IPS-15b (cell line): ENCODE data around the gene ENHO.

Experiments used
- H3K27me3 ChIP-seq: one replicate; pipeline ENCODE4 v1.6.1; 2013; ENCODE audit warnings: low read length; ENCODE audit not compliant: control insufficient read depth, insufficient read depth
- H3K36me3 ChIP-seq: one replicate; pipeline ENCODE4 v1.6.1; 2013; ENCODE audit warnings: low read length; ENCODE audit not compliant: control insufficient read depth, insufficient read depth
- H3K4me1 ChIP-seq: one replicate; pipeline ENCODE4 v1.6.1; 2013; ENCODE audit warnings: mild to moderate bottlenecking, low read length; ENCODE audit not compliant: control insufficient read depth, insufficient read depth
- H3K4me3 ChIP-seq: one replicate; pipeline ENCODE4 v1.5.1; 2013; ENCODE audit warnings: low read depth, low read length
- H3K9ac ChIP-seq: one replicate; pipeline ENCODE4 v1.6.1; 2013; ENCODE audit warnings: low read depth, mild to moderate bottlenecking, low read length
- H3K9me3 ChIP-seq: one replicate; pipeline ENCODE4 v1.6.1; 2013; ENCODE audit warnings: mild to moderate bottlenecking, low read length; ENCODE audit not compliant: control insufficient read depth, insufficient read depth

ENHO gene

GRCh38 chr9:34554211-34555001 is 31.6 kb upstream of the ENHO start:
- Histone ChIP-seq H3K9ac (no peak overlapping the region), H3K36me3 (no peaks in the 10 kb centered on the region), H3K4me3 (no peak overlapping the region), H3K9me3 (no peaks in the 10 kb centered on the region), H3K4me1 (peaks cover 13% of the 10 kb centered on the region), H3K27me3 (no peaks in the 10 kb centered on the region)

GRCh38 chr9:34553511-34554021 is 30.8 kb upstream of the ENHO start:
- Histone ChIP-seq H3K36me3 (no peaks in the 10 kb centered on the region), H3K4me3 (no peak overlapping the region), H3K9ac (no peak overlapping the region), H3K9me3 (no peaks in the 10 kb centered on the region), H3K4me1 (peaks cover 13% of the 10 kb centered on the region), H3K27me3 (no peaks in the 10 kb centered on the region)

- Histone ChIP-seq H3K9me3 (no peaks in the 10 kb centered on the region), H3K4me1 (peaks cover 13% of the 10 kb centered on the region), H3K9ac (no peak overlapping the region), H3K27me3 (peaks cover 3% of the 10 kb centered on the region), H3K36me3 (no peaks in the 10 kb centered on the region), H3K4me3 (no peak overlapping the region)
These were observed 30.2 kb upstream of the ENHO start for GRCh38 chr9:34552986-34553385.

GRCh38 chr9:34552606-34552981 is 29.8 kb upstream of the ENHO start:
- Histone ChIP-seq H3K9me3 (no peaks in the 10 kb centered on the region), H3K27me3 (peaks cover 3% of the 10 kb centered on the region), H3K4me3 (no peak overlapping the region)

GRCh38 chr9:34551751-34552605 is 29.2 kb upstream of the ENHO start:
- Histone ChIP-seq H3K27me3 (peaks cover 3% of the 10 kb centered on the region), H3K4me1 (peaks cover 13% of the 10 kb centered on the region), H3K36me3 (no peaks in the 10 kb centered on the region), H3K9ac (no peak overlapping the region), H3K4me3 (no peak overlapping the region), H3K9me3 (no peaks in the 10 kb centered on the region)

More at GRCh38 chr9:34552606-34552981, 29.8 kb upstream of the ENHO start:
- H3K36me3 ChIP-seq, result no peaks in the 10 kb centered on the region
- peaks cover 13% of the 10 kb centered on the region for H3K4me1 ChIP-seq
- H3K9ac ChIP-seq, result no peak overlapping the region

- Histone ChIP-seq H3K9me3 (no peaks in the 10 kb centered on the region), H3K36me3 (no peaks in the 10 kb centered on the region), H3K9ac (no peak overlapping the region), H3K4me1 (peaks cover 13% of the 10 kb centered on the region), H3K4me3 (no peak overlapping the region), H3K27me3 (peaks cover 3% of the 10 kb centered on the region)
These were observed 28.0 kb upstream of the ENHO start for GRCh38 chr9:34550681-34551270.

GRCh38 chr9:34550016-34550680 is 27.4 kb upstream of the ENHO start:
- Histone ChIP-seq H3K9ac (no peak overlapping the region), H3K4me1 (peaks cover 8% of the 10 kb centered on the region), H3K9me3 (no peaks in the 10 kb centered on the region), H3K36me3 (no peaks in the 10 kb centered on the region), H3K27me3 (peaks cover 3% of the 10 kb centered on the region), H3K4me3 (no peak overlapping the region)

- H3K36me3 ChIP-seq, result no peaks in the 10 kb centered on the region
- no peak overlapping the region for H3K4me3 ChIP-seq
- peaks cover 2% of the 10 kb centered on the region for H3K4me1 ChIP-seq
- peaks cover 3% of the 10 kb centered on the region for H3K27me3 ChIP-seq
- no peak overlapping the region for H3K9ac ChIP-seq
- no peaks in the 10 kb centered on the region for H3K9me3 ChIP-seq
These were observed 26.6 kb upstream of the ENHO start for GRCh38 chr9:34549407-34549732.

GRCh38 chr9:34547960-34548611 is 25.3 kb upstream of the ENHO start:
- no peak overlapping the region for H3K4me3 ChIP-seq

GRCh38 chr9:34546834-34547827 is 24.3 kb upstream of the ENHO start:
- H3K4me1 ChIP-seq, result no peaks in the 10 kb centered on the region
- H3K9ac ChIP-seq, result no peak overlapping the region
- no peak overlapping the region for H3K4me3 ChIP-seq
- H3K36me3 ChIP-seq, result no peaks in the 10 kb centered on the region
- peaks cover 3% of the 10 kb centered on the region for H3K27me3 ChIP-seq
- H3K9me3 ChIP-seq, result no peaks in the 10 kb centered on the region

More at GRCh38 chr9:34547960-34548611, 25.3 kb upstream of the ENHO start:
- H3K27me3 ChIP-seq, result peaks cover 3% of the 10 kb centered on the region
- no peaks in the 10 kb centered on the region for H3K36me3 ChIP-seq
- H3K9ac ChIP-seq, result no peak overlapping the region
- H3K4me1 ChIP-seq, result no peaks in the 10 kb centered on the region
- H3K9me3 ChIP-seq, result no peaks in the 10 kb centered on the region
